Parathyroid adenoma (tissue), 2 donors: ENCODE results near the gene KNCN.

Experiments
- H2AFZ ChIP-seq: fragments of 300-600 bp; sonication (generic); one replicate; pipeline ENCODE4 v1.7.0; 2017; ENCODE audit warnings: antibody characterized with exemption, mild to moderate bottlenecking
- H3K27ac ChIP-seq: fragments of 300-600 bp; sonication (generic); one replicate; pipeline ENCODE4 v1.7.0; 2017
- H3K27me3 ChIP-seq: fragments of 300-600 bp; sonication (generic); one replicate; pipeline ENCODE4 v1.7.0; 2017; ENCODE audit warnings: low read length; ENCODE audit not compliant: control insufficient read depth, insufficient read depth
- H3K36me3 ChIP-seq: fragments of 300-600 bp; sonication (generic); one replicate; pipeline ENCODE4 v1.7.0; 2017; ENCODE audit warnings: low read length; ENCODE audit not compliant: control insufficient read depth, insufficient read depth
- H3K4me1 ChIP-seq: fragments of 300-600 bp; sonication (generic); one replicate; pipeline ENCODE4 v1.7.0; 2017; ENCODE audit warnings: control low read depth
- H3K4me2 ChIP-seq: fragments of 300-600 bp; sonication (generic); one replicate; pipeline ENCODE4 v1.7.0; 2017; ENCODE audit warnings: low read length
- H3K4me3 ChIP-seq: fragments of 300-600 bp; sonication (generic); one replicate; pipeline ENCODE4 v1.7.0; 2017; ENCODE audit warnings: low read depth, low read length
- H3K79me2 ChIP-seq: fragments of 300-600 bp; sonication (generic); one replicate; pipeline ENCODE4 v1.7.0; 2017; ENCODE audit warnings: control low read depth
- H3K9ac ChIP-seq: fragments of 300-600 bp; sonication (generic); one replicate; pipeline ENCODE4 v1.7.0; 2017; ENCODE audit warnings: mild to moderate bottlenecking
- H3K9me3 ChIP-seq: fragments of 300-600 bp; sonication (generic); one replicate; pipeline ENCODE4 v1.7.0; 2017; ENCODE audit warnings: low read length; ENCODE audit not compliant: control insufficient read depth
- CTCF ChIP-seq: fragments of 300-600 bp; sonication (generic); IDR thresholded peaks from one replicate; pipeline ENCODE4 v1.7.0; 2017; ENCODE audit warnings: antibody characterized with exemption, mild to moderate bottlenecking
- donor health status: primary hyperparathyroidism.

Gene KNCN

DNA sequence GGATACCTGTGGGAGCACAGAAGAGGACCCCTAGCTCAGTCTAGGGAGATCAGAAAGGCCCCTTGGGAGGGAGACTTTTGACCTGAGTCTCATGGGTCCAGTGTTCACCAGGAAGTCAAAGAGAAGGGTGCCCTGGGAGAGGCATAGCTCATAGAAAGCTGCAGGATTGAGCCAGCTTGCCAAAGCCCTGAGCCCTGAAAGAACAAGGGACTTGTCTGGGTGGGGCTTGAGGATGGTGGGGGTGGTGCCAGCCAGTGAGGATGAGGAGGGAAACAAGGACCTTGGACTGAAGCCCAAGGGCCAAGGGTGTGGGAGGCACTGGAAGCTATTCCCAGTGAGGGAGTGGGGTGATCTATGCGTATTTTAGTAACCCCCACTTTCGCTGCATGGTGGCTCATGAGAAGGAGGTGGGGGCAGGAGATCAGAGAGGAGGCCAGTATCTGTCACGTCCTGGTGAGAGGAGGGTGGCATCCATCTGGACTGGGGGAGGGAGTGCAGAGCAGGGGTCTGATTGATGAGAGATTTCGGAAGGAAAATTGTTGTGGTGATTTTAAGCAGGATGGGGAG is 33.4 kb downstream of the KNCN start:
- no peak overlapping the region for H2AFZ ChIP-seq

GRCh38 chr1:46517010-46517600 is 34.3 kb downstream of the KNCN start:
- H3K9ac ChIP-seq: no peak overlapping the region
- TF ChIP-seq CTCF: no peak
- H3K27ac ChIP-seq: peak overlapping the region; percentile 65
- H3K4me2 ChIP-seq: peak overlapping the region; percentile 24
- no peaks in the 10 kb centered on the region for H3K27me3 ChIP-seq
- peak overlapping the region; percentile 57 for H2AFZ ChIP-seq
- peaks cover 5% of the 10 kb centered on the region for H3K4me1 ChIP-seq
- H3K4me3 ChIP-seq: peak overlapping the region; percentile 1
- H3K79me2 ChIP-seq: no peaks in the 10 kb centered on the region
- no peaks in the 10 kb centered on the region for H3K9me3 ChIP-seq
- no peaks in the 10 kb centered on the region for H3K36me3 ChIP-seq

More for the DNA sequence above, 33.4 kb downstream of the KNCN start:
- Histone ChIP-seq H3K27ac (no peak overlapping the region), H3K79me2 (no peaks in the 10 kb centered on the region), H3K4me2 (no peak overlapping the region), H3K4me3 (no peak overlapping the region), H3K9ac (no peak overlapping the region), H3K27me3 (no peaks in the 10 kb centered on the region), H3K9me3 (no peaks in the 10 kb centered on the region), H3K36me3 (no peaks in the 10 kb centered on the region), H3K4me1 (peaks cover 10% of the 10 kb centered on the region)
- TF ChIP-seq CTCF: no peak

- Histone ChIP-seq H3K27ac (peak overlapping the region; percentile 65), H3K4me1 (peaks cover 2% of the 10 kb centered on the region), H2AFZ (no peak overlapping the region), H3K79me2 (no peaks in the 10 kb centered on the region), H3K9ac (no peak overlapping the region), H3K9me3 (no peaks in the 10 kb centered on the region), H3K4me2 (peak overlapping the region; percentile 24), H3K4me3 (peak overlapping the region; percentile 1), H3K27me3 (no peaks in the 10 kb centered on the region), H3K36me3 (no peaks in the 10 kb centered on the region)
- no peak for TF ChIP-seq CTCF
Observed at GRCh38 chr1:46516200-46516950, 35.1 kb downstream of the KNCN start.

- H3K9ac ChIP-seq: no peak overlapping the region
- no peak overlapping the region for H2AFZ ChIP-seq
- H3K9me3 ChIP-seq: no peaks in the 10 kb centered on the region
- H3K4me3 ChIP-seq: no peak overlapping the region
- H3K36me3 ChIP-seq: no peaks in the 10 kb centered on the region
- H3K27me3 ChIP-seq: no peaks in the 10 kb centered on the region
- no peak overlapping the region for H3K4me2 ChIP-seq
- no peak for TF ChIP-seq CTCF
- no peak overlapping the region for H3K27ac ChIP-seq
- H3K4me1 ChIP-seq: peaks cover 2% of the 10 kb centered on the region
- no peaks in the 10 kb centered on the region for H3K79me2 ChIP-seq
Observed at GRCh38 chr1:46515576-46515975, 35.9 kb downstream of the KNCN start.
